NCI-H146 (cell line): Measurements from ENCODE around the gene FAM229B.
"Not testable (repeated sequence)": the region's sequence is repeated elsewhere in the genome, so short reads cannot be mapped to it uniquely, and the experiment has no call there.

Source experiments
- DNase-seq: peaks from one replicate; lab custom pipeline; 2025; lab: John Stamatoyannopoulos, UW

Gene FAM229B

DNA sequence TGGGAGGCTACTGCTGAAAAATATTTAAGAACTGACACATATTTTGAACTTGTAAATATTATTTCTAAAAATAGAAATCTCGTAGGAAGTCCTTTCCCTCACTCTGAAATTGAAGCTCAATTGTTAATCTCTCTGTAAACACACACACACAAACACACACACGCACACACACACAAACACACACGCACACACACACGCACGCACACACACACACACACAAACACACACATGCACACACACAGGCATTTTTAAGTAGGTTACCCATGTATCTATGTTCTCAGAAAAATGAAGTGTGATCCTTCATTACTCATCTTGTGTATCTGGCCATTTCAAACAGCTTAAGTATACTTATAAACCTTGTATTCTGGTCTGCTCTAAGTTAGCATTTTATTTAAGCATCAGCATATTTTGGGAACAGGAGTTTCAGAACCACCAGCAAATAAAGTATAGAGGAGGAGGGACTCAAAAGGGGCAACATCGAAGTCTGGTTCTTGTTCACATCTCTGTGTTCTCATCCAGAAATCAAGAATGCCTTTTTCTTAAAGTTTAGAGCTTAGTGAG, 21.9 kb upstream of the FAM229B start:
- DNase-seq: no peak

- no peak for DNase-seq
Measured at GRCh38 chr6:112066606-112067005, 20.8 kb upstream of the FAM229B start.

GRCh38 chr6:112081569-112081968, 5.8 kb upstream of the FAM229B start:
- DNase-seq: no peak

- DNase-seq: no peak
Measured at GRCh38 chr6:112085286-112086065, 1.9 kb upstream of the FAM229B start.

DNA sequence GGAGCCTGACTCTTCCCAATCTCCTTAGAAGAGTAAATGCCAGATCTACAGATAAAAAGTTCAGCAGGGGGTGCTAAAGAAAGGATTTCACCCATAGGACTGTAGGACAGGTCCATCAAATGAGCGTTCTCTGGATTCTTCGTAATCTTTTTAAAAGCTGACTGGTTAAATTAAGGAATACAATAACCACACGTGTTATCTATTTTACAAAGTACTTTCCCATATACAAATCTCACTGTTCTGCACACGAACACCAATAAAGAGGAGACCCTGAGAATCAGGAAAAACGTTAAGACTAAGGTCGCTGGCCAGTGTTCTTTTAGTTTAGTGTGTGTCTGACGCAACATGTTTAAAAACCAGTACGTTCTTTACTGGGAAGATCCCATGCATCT, 651 bp upstream of the FAM229B start:
- peak; percentile 39 for DNase-seq

DNA sequence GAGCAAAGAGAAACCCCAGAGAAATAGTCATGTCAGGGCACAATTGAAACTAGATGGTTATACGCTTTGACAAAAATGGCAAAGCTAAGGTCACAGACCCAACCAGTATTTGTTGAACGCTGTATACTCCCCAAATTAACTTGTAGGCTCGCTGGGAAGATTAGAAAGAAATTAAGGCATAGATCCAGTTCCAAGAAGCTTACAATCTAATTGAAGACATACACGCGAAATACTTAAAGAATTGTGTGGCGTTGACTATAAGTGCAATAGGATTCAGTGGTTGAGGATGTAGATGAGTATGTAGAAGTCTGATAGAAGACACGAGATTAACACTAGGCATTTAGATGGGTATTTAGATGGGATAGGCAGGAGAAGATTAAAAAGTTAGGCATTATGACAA, 525 bp downstream of the FAM229B start:
- DNase-seq: no peak

DNA sequence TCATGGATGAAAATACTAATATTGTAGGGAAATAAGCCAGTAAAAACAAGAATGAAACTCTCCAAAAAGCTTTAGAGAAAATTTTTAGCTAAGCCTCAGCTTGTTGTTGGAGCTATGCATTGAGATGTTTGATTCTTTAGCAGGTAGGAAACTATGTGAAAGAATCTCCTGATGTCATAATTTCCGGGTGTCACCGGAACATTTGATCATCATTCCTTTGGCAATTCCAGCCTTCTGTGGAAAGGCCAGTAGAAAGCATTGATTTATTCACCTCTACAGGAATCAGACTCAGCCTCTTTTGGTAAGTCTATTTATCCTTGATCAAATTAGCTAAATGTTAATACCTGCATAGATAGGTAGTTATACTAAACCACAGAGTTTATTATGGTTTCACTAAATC, 9.5 kb downstream of the FAM229B start:
- DNase-seq: no peak

DNA sequence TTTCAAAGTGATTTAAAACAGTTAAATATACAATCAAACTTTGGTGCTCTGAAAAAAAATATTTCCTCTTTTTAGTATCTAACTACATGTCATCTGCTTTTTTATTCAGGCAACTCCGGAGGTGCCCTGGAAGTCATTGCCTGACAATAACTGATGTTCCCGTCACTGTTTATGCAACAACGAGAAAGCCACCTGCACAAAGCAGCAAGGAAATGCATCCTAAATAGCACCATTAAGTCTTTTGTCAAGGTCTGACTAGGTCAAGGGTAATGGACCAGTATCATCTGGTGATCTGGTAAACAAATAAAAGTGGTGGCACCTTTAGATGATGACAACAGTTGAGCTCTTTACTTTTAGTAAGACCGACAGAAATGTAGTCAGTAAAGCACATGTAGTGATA, 13.2 kb downstream of the FAM229B start:
- DNase-seq: peak; percentile 57

- not testable (repeated sequence) for DNase-seq
Measured at GRCh38 chr6:112106026-112106425, 18.6 kb downstream of the FAM229B start.

DNA sequence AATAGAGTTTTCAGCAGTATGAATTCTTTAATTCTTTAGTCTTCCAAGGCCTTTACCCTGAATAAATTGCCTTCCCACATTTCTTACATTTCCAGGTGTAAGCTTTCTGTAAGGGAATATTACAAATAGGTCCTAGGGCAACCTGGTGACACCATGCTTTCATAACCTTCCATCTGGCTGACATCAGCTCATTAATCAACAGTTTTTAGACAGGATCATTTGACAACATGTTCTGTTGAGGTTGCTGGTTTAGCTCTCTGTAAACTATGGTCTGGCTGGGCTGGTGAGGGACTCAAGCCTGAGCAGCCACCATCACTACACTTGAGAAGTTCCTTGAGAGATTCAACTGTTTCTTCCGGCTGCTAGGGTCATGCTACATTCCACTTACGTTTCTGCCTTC, 19.2 kb downstream of the FAM229B start:
- no peak for DNase-seq

GRCh38 chr6:112109262-112109661, 21.9 kb downstream of the FAM229B start:
- DNase-seq: peak; percentile 31

DNA sequence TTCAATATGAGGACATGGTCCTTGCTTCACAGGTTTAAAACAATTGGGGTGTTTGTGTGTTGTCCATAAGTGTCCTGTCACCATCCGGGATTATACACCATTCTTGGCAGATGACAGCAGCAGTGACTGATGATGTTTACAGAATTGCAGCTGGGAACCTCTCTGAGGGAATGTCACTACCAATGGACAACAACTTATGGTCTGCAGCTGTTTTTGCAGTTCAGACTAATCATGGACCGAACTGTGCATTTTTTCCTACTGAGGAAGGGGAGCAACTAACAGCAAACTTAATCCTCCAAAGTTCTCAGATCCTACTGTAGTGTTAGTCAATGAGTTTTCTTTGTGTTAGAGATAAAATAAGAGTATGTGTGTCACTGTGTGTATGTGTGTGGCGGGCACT, 26.0 kb downstream of the FAM229B start:
- DNase-seq: no peak

DNA sequence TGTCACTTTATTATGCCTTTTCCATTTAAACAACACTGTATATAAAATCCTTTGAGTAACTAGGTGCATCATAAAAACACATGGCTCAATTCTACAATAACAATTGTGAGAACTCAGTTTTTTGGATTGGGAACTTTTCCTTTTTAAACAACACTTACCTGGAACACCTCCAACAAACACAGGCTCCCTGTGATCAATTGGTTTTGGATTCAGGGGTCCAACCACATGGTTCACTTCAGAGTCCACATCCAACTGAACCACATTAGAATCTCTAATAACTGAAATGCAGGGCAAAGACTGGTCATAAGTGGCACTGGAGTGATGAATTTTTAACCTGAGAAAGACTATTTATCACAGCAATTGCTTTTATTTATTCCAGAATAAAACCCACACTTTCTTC, 26.5 kb downstream of the FAM229B start:
- no peak for DNase-seq

GRCh38 chr6:112114577-112115223, 27.3 kb downstream of the FAM229B start:
- no peak for DNase-seq

GRCh38 chr6:112116221-112116620, 28.8 kb downstream of the FAM229B start:
- DNase-seq: no peak

DNA sequence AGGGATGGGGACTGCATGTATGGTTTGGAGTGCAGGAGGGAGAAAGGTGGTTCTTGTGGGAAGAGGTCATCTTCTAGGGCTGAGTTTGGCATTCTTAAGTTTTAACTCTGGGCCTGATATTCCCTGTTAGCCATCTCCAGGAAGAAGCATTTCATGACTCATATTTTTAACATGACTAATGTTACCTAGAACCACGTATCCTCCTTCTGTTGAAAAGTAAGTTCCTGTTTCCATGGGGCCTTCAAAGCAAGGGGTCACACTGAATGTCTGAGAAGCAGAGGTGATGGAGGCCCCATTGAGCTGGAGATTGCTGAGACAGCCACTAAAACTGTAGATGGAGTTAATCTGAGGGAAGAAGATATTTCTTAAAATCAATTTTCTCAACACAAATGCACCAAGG, 30.2 kb downstream of the FAM229B start:
- DNase-seq: no peak

GRCh38 chr6:112118034-112118433, 30.6 kb downstream of the FAM229B start:
- DNase-seq: no peak

DNA sequence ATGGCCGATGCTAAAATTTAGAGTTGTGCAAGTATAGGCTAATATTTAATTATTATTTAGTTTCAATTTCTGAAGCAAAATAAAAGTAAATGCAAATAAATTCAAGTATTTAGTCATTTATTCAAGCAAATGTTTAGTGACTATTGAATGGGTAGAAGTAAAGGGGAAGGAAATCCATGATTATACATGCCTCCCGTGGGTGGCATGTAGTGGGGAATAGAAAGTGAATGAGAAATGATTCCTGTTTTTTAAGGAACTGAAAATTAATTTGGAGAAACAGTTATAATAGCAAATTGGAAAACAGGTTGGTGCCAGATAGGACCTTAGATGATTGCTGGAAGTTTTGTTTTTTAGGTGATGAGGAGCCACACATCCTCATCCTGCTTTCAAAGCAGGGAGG, 35.4 kb downstream of the FAM229B start:
- DNase-seq: no peak

DNA sequence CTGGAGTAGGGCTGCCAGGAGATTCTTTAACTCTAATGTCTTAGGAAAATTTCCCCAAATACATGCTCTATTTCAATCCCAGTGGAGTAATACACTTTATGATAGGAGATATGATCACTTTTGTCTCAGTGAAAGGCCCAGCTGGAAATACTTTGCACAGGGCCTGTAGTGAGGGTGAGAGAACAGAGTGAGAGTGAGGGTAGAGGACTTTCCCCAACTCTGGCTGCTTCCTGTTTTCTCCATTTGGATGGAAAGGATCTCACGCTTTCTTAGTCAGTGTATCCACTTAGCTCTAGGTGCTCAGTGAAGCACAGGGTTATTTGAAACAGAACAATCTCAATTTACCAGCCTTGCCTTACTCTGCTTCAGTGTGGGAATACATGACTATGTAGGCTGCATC, 36.6 kb downstream of the FAM229B start:
- DNase-seq: no peak

GRCh38 chr6:112128208-112128607, 40.8 kb downstream of the FAM229B start:
- DNase-seq: no peak

DNA sequence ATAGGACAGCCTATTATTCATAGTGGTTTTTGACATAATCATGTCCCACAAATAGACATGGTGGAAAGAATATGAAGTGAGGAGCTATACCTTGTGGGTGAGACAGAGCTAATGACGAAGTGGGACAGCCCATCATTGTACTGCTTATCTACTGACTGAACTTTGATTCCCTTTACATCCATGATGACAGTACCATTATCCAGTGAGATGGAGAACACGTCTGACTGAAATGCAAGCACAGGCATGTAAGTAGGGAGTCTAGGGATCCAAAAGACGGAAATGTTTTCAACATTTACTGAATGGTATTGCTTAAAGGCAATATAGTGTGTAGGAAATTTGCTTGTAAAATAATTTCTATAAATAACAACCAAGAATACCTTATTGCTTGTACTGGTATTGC, 43.5 kb downstream of the FAM229B start:
- no peak for DNase-seq

DNA sequence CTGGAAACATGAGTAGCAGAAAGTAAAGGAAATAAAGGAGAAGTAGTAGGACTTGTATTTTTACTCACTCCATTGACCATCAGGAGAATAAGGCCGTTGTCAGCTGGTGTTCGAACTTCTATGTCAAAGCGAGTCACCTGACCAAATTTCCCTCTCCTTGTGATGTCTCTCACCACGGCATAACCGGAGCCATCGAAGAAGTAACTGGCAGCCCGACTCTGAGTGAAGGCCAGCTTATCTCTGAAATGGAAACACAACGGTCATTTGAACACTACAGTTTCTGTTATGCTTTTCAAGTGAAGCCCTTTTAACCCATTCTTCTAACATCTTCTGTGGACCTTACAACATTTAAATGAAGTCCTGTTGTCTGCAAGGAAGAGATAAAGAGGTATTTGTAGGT, 51.7 kb downstream of the FAM229B start:
- DNase-seq: no peak

DNA sequence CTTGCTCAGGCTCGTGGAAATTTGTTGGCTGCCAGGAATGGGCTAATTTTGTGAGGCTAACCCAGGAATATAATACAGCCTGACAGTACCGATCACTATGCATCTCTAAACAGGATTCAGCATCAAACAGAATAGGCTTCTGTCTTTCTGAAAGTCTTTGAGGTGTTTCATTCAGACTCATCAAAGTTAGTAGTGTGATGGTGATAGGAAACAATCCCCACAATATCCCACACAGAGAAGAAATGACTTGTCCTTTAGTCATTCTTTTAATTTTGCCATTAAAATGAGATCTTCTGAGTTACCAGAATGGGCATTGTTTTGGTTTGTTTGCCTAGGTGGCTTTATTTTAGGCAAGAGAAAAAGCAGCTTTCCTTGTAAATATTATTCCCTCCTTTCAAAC, 54.3 kb downstream of the FAM229B start:
- DNase-seq: no peak
